Skin of body (tissue), 2 donors: ENCODE results near the gene FAM221B. TPM values are rescaled to one million over a fixed set of nuclear protein-coding genes. Genes with fewer than 3 reads are reported as not detected.

Experiments used
- DNase-seq: peaks from one replicate; lab custom pipeline; 2025; lab: John Stamatoyannopoulos, UW
- total RNA-seq: library from RNA; depleted of rRNA; stranded (reverse); fragments of >200 nt; gene quantifications from one replicate; pipeline ENCODE4 v1.2.3, GENCODE V29; 2014

FAM221B gene
- not detected for total RNA-seq

GRCh38 chr9:35828716-35829083 lies at the start of gene FAM221B:
Gene FAM221B (minus strand): TSS chr9:35828732. CDS start chr9:35826161, 2,571 bp downstream.
- DNase-seq, result no peak

GRCh38 chr9:35872505-35872904 lies 44.0 kb upstream of the FAM221B start:
- DNase-seq, result no peak

- DNase-seq, result no peak
Observed at GRCh38 chr9:35871545-35871944, 43.0 kb upstream of the FAM221B start.

DNA sequence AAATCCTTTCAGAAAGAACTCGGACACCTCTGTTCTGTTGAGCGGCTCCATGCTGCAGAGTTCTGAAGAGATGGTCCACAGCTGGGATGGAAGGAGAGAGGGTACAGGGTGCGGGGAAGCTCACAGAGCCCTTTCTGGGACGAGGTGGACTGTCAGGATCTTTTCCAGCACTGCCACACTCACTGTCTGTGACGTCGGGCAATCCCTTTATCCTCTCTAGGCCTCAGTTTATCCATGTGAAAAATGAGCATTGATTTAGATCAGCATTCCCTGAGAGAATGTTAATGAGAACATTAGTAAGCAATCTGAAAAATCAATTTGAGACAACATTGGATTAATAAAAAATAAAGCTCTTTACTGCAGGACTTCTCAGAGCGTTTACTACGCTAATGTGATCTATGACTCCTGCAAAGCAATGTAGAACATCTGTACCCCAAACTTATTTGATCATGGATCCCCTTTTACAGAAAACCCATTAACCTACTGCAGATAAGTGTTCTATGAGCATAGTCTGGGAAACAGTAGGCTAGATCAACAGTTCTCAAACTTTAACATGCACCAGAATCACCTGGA lies 41.9 kb upstream of the FAM221B start, which contains the start of gene OR13J1:
Gene OR13J1, minus strand, starts transcription at position 51 of the 573 bp plus-strand sequence. Its CDS starts 0 bp downstream, at position 51.
- DNase-seq, result no peak

DNA sequence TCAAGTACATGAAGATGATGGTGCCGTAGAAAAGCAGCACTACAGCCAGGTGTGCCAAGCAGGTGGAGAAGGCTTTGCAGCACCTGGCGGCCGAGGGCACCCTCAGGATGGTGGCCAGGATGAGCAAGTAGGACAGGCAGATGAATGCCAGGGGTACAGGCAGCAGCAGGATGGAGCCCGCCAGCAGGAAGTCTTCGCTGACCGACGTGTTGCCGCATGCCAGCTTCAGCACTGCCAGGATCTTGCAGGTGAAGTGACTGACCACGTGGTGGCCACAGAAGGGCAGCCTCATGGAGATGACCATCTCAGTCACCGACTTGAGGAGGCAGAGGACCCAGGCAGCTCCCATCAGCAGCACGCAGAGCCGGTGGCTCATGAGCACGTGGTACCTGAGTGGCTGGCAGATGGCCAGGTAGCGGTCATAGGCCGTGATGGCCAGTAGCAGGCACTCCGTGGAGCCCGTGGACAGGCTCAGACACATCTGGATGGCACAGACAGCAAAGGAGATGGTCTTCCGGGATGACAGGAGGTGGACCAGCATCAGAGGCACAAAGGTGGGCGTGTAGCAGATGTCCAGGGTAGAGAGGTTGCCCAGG lies 41.2 kb upstream of the FAM221B start:
- no peak for DNase-seq

DNA sequence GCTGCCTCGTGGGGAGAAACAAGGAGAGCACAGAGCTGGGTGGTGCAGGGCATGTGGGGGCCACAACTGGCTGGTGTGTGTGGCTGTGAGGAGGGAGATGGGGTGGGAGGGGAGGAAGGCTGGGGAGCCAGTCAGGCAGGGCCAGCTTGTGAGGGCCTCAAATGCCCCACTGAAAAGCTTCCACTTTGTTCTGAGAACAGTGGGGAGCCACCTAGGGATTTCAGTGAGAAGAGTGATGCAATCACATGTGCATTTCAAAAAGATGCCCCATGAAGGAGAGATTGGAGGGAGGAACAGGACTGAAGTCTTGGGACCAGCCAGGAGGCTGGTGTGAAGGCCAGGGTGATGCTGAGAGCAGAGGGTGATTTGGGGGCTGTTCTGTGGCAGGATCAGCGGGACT lies 40.4 kb upstream of the FAM221B start:
- DNase-seq, result no peak

GRCh38 chr9:35867538-35867937 lies 39.0 kb upstream of the FAM221B start:
- DNase-seq, result no peak

- DNase-seq, result no peak
Observed at GRCh38 chr9:35864695-35865255, 36.2 kb upstream of the FAM221B start.

DNA sequence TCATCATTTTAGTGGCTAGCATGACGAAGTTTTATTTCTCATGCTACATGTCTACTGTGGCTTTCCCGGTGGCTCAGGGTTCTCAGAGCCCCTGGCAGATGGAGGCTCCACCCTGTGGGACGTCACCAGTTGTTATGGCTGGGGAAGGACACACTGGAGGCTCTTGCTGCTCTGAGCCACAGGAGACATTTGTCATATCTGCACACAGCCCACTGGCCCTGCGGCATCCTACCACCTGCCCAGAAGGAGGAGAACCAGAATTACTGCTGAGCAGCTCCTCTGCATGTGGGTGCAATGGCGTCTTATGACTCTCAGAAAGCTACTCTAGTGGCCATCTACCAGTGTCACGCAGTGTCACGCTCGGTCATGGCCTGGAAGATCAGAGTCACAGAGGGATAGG lies 35.1 kb upstream of the FAM221B start:
- DNase-seq, result no peak

DNA sequence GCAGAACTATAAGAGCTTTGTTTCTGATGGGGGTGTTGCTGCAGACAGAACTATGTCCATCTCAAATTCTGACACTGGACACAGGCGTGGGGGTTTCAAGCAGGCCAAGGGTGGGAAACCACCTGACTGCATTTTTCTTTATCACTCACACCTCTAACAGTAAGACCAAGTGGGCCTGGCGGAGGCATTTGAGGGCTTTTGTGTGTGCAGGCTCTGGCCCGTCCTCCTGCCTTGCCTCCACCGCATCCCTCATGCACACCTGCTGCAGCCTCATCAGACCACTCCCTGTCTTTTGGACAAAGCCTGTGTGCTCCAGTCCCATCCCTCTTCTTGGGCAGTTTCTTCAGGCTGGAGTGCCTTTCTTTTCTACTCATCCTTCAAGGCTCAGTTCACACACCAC lies 33.8 kb upstream of the FAM221B start:
- no peak for DNase-seq

DNA sequence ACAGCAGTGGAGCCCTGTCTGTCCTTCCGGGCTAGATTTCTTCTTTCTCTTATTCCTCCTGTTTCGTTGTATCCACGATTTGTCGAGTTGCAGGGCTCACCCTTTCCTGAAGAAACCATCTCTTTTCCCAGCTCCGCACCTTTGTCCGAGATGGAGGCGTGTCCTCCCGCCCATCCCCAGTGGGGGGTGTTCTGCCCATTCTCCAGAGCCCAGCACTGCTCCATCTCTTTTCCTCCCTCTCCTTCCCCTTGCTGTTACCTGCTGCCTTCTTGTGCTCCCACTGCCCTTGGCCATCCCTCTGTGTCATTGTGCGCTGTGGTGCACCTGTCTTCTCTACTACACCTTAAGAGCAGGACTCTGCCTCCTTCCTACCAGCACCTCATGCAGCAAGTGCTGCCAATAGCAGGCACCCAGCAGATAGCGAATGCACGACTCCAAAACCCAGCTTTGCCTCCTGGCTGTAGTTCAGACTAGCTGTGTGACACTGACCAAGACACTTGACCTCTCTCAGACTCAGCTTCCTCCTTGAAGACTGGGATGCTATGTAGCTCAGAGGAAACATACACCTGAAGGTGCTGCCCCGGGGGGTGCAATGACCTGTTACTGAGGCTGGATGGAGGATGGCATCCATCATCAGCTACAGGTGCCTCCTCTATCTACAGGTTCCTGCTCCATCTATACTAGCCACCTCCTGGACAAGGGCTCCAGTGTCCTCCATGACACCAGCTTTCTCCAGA lies 32.8 kb upstream of the FAM221B start:
- DNase-seq, result no peak

- DNase-seq, result no peak
Observed at GRCh38 chr9:35859990-35860339, 31.4 kb upstream of the FAM221B start.

DNA sequence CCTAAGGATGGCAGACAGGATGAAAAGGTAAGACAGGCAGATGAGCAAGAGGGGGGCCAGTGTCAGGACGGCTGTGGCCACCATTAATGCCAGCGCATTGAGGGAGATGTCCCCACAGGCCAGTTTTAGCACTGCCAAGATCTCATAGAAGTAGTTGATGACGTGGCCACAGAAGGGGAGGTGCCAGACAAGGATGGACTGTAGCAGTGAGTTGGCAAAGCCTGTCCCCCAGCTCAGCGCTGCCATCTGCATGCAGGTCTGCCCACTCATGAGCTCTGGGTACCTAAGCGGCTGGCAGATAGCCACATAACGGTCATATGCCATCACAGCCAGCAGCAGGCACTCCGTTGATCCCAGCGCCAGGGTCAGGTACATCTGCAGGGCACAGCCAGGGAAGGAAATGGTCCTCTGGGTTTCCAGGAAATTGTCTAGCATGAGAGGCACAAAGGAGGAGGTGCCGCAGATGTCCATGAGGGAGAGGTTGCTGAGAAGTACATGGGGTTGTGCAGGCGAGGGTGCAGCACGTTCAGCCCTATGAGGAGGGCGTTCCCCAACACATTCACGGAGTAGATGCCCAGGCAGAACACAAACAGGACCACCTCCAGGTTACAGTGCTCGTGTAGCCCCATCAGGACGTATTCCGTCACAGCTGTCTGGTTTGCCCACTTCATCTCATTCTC lies 30.9 kb upstream of the FAM221B start:
- DNase-seq, result no peak

GRCh38 chr9:35858458-35858857 lies 29.9 kb upstream of the FAM221B start:
- no peak for DNase-seq

- DNase-seq, result no peak
Observed at GRCh38 chr9:35856882-35857281, 28.4 kb upstream of the FAM221B start.

- no peak for DNase-seq
Observed at GRCh38 chr9:35856206-35856605, 27.7 kb upstream of the FAM221B start.

DNA sequence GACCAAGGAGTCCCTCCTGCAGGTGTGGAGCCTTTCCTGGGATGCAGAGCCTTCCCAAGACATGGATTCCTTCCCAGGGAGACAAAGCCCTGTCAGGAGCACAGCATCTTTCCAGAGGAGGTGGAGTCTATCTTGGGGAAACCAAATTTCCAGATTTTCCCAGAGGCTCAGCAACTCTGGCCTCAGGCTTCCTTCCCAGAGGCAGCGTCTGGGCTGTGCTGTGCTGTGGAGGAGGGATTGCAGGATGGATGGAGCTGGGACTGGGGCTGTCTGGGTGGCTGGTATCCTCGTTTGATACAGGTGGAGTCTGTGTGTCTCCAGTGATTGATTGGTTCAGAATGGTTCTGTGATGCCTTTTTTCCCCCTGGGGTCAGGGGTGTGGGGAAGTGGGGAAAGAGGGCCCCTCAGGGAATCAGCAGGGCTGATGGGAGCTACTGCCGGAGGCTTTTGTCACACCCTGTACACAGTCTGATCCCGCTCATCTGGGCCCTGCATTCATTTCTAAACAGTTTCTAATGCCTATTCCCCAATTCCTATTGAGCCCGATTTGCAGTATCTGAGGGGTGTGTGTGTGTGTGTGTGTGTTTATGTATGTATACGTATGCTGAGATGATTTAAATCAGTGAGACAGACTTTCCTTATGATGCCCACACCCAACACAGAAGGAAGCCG lies 25.7 kb upstream of the FAM221B start:
- DNase-seq, result no peak

DNA sequence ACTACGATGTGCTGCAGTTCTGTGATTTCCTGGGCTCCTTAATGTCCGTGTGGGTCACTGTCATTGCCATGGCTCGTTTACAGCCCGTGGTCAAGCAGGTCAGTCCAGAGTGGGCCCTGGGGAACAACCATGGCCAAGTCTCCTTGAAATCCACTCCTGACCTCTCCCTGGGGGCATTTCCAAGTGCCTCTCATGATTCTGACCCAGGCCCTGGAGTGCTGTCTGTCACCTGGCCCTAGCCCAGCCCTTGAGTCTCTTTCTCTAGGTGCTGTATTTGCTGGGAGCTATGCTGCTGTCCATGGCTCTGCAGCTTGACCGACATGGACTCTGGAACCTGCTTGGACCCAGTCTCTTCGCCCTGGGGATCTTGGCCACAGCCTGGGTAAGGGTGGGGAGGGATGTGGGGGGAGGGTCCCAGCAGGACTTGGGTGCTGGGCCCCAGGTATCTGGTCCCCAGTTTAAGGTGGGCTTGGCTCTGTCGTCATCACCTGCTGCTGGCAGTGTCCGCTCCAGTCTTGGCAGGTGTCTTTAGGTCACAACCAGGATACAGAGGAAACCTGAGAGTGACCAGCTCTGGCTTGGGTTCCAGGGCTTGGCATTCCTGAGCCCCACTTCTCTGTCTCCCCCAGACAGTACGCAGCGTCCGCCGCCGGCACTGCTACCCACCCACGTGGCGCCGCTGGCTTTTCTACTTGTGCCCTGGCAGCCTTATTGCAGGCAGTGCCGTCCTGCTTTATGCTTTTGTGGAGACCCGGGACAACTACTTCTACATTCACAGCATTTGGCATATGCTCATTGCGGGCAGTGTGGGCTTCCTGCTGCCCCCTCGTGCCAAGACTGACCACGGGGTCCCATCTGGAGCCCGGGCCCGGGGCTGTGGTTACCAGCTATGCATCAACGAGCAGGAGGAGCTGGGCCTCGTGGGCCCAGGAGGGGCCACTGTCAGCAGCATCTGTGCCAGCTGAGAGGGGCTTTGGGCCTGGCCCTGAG lies 24.6 kb upstream of the FAM221B start:
- no peak for DNase-seq

- no peak for DNase-seq
Observed at GRCh38 chr9:35852267-35852815, 23.8 kb upstream of the FAM221B start.
